ENCODE data around the gene ALK. TPM values are rescaled to one million over a fixed set of nuclear protein-coding genes. Genes with fewer than 3 reads are reported as not detected.

ALK gene
- total RNA-seq, 1 donor from 2014 or later: 0.16 TPM

- intact Hi-C loops (cut with DNase I): no loop called here
- ATAC-seq (ENCODE audit: poor library complexity) (no peak), DNase-seq (no peak)
Measured at GRCh38 chr2:29703336-29703735, 218.1 kb downstream of the ALK start.

- intact Hi-C loops (cut with DNase I): no loop called here
- DNase-seq: no peak
- ATAC-seq (ENCODE audit: poor library complexity): no peak
Measured at GRCh38 chr2:29702276-29702675, 219.1 kb downstream of the ALK start.

GRCh38 chr2:29700560-29700959, 220.8 kb downstream of the ALK start:
- intact Hi-C loops (cut with DNase I): no loop called here
- no peak for DNase-seq
- ATAC-seq (ENCODE audit: poor library complexity): no peak

- DNase-seq: no peak
- no peak for ATAC-seq (ENCODE audit: poor library complexity)
- intact Hi-C loops (cut with DNase I): no loop called here
Measured at GRCh38 chr2:29699045-29699444, 222.3 kb downstream of the ALK start.

GRCh38 chr2:29698216-29698615, 223.2 kb downstream of the ALK start:
- DNase-seq (no peak), ATAC-seq (ENCODE audit: poor library complexity) (no peak)
- intact Hi-C loops (cut with DNase I): no loop called here

GRCh38 chr2:29697715-29698114, 223.7 kb downstream of the ALK start:
- ATAC-seq (ENCODE audit: poor library complexity) (no peak), DNase-seq (no peak)
- intact Hi-C loops (cut with DNase I): no loop called here

GRCh38 chr2:29697181-29697580, 224.2 kb downstream of the ALK start:
- DNase-seq (no peak), ATAC-seq (ENCODE audit: poor library complexity) (no peak)
- intact Hi-C loops (cut with DNase I): no loop called here

GRCh38 chr2:29694741-29695140, 226.6 kb downstream of the ALK start:
- DNase-seq (no peak), ATAC-seq (ENCODE audit: poor library complexity) (no peak)
- intact Hi-C loops (cut with DNase I): no loop called here

GRCh38 chr2:29691391-29691950, 229.9 kb downstream of the ALK start:
- intact Hi-C loops (cut with DNase I): no loop called here
- ATAC-seq (ENCODE audit: poor library complexity) (no peak), DNase-seq (no peak)

- DNase-seq: no peak
- intact Hi-C loops (cut with DNase I): no loop called here
- no peak for ATAC-seq (ENCODE audit: poor library complexity)
Measured at GRCh38 chr2:29689666-29690065, 231.7 kb downstream of the ALK start.

- ATAC-seq (ENCODE audit: poor library complexity) (no peak), DNase-seq (no peak)
- intact Hi-C loops (cut with DNase I): no loop called here
Measured at GRCh38 chr2:29688429-29688828, 233.0 kb downstream of the ALK start.

GRCh38 chr2:29687121-29687520, 234.3 kb downstream of the ALK start:
- no peak for ATAC-seq (ENCODE audit: poor library complexity)
- intact Hi-C loops (cut with DNase I): no loop called here
- DNase-seq: no peak

GRCh38 chr2:29676886-29677453, 244.4 kb downstream of the ALK start:
- intact Hi-C loops (cut with DNase I): no loop called here
- DNase-seq: no peak
- no peak for ATAC-seq (ENCODE audit: poor library complexity)

GRCh38 chr2:29664578-29664977, 256.8 kb downstream of the ALK start:
- intact Hi-C loops (cut with DNase I): no loop called here
- ATAC-seq (ENCODE audit: poor library complexity) (no peak), DNase-seq (no peak)

- DNase-seq (no peak), ATAC-seq (ENCODE audit: poor library complexity) (no peak)
- intact Hi-C loops (cut with DNase I): no loop called here
Measured at GRCh38 chr2:29663268-29663667, 258.1 kb downstream of the ALK start.

GRCh38 chr2:29662861-29663260, 258.5 kb downstream of the ALK start:
- ATAC-seq (ENCODE audit: poor library complexity): no peak
- DNase-seq: no peak
- intact Hi-C loops (cut with DNase I): no loop called here

GRCh38 chr2:29660201-29660600, 261.2 kb downstream of the ALK start:
- no peak for DNase-seq
- intact Hi-C loops (cut with DNase I): no loop called here
- ATAC-seq (ENCODE audit: poor library complexity): no peak

- intact Hi-C loops (cut with DNase I): no loop called here
- no peak for DNase-seq
- ATAC-seq (ENCODE audit: poor library complexity): no peak
Measured at GRCh38 chr2:29659178-29659577, 262.2 kb downstream of the ALK start.

GRCh38 chr2:29657674-29658073, 263.7 kb downstream of the ALK start:
- DNase-seq: no peak
- no peak for ATAC-seq (ENCODE audit: poor library complexity)
- intact Hi-C loops (cut with DNase I): no loop called here

- ATAC-seq (ENCODE audit: poor library complexity): peak; percentile 98
- DNase-seq: no peak
- intact Hi-C loops (cut with DNase I): no loop called here
Measured at GRCh38 chr2:29655391-29656086, 265.8 kb downstream of the ALK start.
